Pancreas (tissue), 10 donors: ENCODE results near the gene DOCK3. TPM values are rescaled to one million over a fixed set of nuclear protein-coding genes. Genes with fewer than 3 reads are reported as not detected.

Source experiments
- ATAC-seq, 4 donors: fragments of 200-7000 bp; cut with Tn5 transposase; one replicate each; pipeline versions ENCODE4 v1.8.0 to v1.9.1; 2020; ENCODE audit warnings: mild to moderate bottlenecking in 4 of 4, moderate library complexity in 4 of 4
- DNase-seq, 6 donors: peaks; one replicate each; pipeline ENCODE4 v3.0.0-alpha.2; 2020
- FAIRE-seq: peaks from 2 replicates; lab custom pipeline; 2012; peaks lifted over from hg19 to GRCh38; lab: Jason Lieb, UNC
- H3K27ac ChIP-seq, 4 donors: fragments of 200-600 bp; sonication (generic); 1 replicate in 3 of 4; 2 replicates in 1 of 4; pipeline versions ENCODE4 v1.5.0 to v1.8.0; 2020
- H3K27me3 ChIP-seq, 4 donors: fragments of 200-600 bp; one replicate each; pipeline ENCODE4 v1.8.0; 2021
- H3K36me3 ChIP-seq, 3 donors: fragments of 200-600 bp; sonication (generic) in 1 of 3; one replicate each; pipeline versions ENCODE4 v1.5.0 to v1.8.0; 2020 to 2021
- H3K4me1 ChIP-seq, 3 donors: fragments of 200-600 bp; one replicate each; pipeline ENCODE4 v1.8.0; 2021
- H3K4me3 ChIP-seq, 4 donors: fragments of 200-600 bp; sonication (generic) in 2 of 4; one replicate each; pipeline versions ENCODE4 v1.5.0 to v1.8.0; 2020 to 2021
- H3K9me3 ChIP-seq, 4 donors: fragments of 200-600 bp; one replicate each; pipeline ENCODE4 v1.8.0; 2021
- WGBS, 2 donors: extraction: QIAGEN DNeasy Blood & Tissue Kit; methylation state at CpG; one replicate each; pipeline ENCODE4 v1.1.7; 2013; 5-methylcytosine and 5-hydroxymethylcytosine counted together
- intact Hi-C, 3 donors: fragments of 100-400 bp; cut with DNase I; formaldehyde crosslinking; loops; one replicate each; pipeline versions ENCODE4 v1.11.1 to v1.14.2; 2022
- polyA plus RNA-seq, 2 donors: library from polyadenylated mRNA; stranded (reverse); fragments of 200-250 nt; gene quantifications; one replicate each; pipeline ENCODE4 v1.2.3, GENCODE V29; 2013
- total RNA-seq, 6 donors: library from RNA; stranded (reverse); fragmentation: NEBNext Ultra II Directional in 4 of 6; extraction: Animal tissue kit (Norgen Biotek cat#: 25700) in 4 of 6; gene quantifications; one replicate each; pipeline versions ENCODE4 v1.2.1 to v1.2.4, GENCODE V29; 2021 to 2023
- TF ChIP-seq, protein P1 (sequence below), 4 donors: fragments of 200-600 bp; sonication (generic) in 3 of 4; IDR thresholded peaks; one replicate each; pipeline versions ENCODE4 v1.5.0 to v1.8.0; 2021; ENCODE audit warnings: antibody characterized with exemption in 4 of 4
- donor health status: healthy with polysubstance abuse.
- donor health status: DM: no; HTN: no; CAD: no; lungs with moderate emphysema.
- donor health status: DM: no; HTN: no; CAD: no.
- donor health status: control.
- donor health status: control.
- donor health status: Bipolar disorder and iron deficiency.
- donor health status: DM: yes; HTN: yes; CAD: no.
- donor health status: DM: no; HTN: no; CAD: no.
- donor health status: DM: no; HTN: no; CAD: no.
- donor health status: DM: yes; HTN: yes; CAD: no.

The DOCK3 gene
- total and polyA plus RNA-seq, 8 donors: 0.09 to 1.5 (median 0.36) TPM

DNA sequence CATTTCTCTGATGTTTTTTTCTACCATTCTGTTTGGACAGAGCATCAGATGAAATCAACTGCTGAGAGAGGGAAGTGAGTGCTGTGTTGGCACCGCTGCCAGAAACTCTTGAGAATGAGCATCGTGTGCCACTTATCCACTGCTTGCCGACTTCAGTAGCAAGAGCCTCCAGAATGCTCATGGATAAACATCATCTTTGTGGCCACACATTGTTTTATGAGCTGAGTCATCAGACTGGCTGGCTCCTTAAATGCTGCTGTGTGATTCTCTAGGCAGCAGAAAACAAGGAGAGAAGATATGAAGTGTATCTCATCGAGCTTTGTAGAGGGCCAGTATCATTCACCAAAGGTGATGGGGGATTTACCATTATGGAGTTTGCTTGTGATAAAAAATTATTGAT lies 3.4 kb upstream of the DOCK3 start:
- no peak for FAIRE-seq
- no peak for DNase-seq
- Histone ChIP-seq H3K9me3 (no peaks in the 10 kb centered on the region), H3K4me1 (no peaks in the 10 kb centered on the region), H3K36me3 (no peaks in the 10 kb centered on the region), H3K4me3 (no peak overlapping the region), H3K27me3 (peaks cover 0 to 6% (median 0%) of the 10 kb centered on the region in 4 donors), H3K27ac (no peak overlapping the region)
- intact Hi-C loops: no loop called here
- TF ChIP-seq, protein P1, sequence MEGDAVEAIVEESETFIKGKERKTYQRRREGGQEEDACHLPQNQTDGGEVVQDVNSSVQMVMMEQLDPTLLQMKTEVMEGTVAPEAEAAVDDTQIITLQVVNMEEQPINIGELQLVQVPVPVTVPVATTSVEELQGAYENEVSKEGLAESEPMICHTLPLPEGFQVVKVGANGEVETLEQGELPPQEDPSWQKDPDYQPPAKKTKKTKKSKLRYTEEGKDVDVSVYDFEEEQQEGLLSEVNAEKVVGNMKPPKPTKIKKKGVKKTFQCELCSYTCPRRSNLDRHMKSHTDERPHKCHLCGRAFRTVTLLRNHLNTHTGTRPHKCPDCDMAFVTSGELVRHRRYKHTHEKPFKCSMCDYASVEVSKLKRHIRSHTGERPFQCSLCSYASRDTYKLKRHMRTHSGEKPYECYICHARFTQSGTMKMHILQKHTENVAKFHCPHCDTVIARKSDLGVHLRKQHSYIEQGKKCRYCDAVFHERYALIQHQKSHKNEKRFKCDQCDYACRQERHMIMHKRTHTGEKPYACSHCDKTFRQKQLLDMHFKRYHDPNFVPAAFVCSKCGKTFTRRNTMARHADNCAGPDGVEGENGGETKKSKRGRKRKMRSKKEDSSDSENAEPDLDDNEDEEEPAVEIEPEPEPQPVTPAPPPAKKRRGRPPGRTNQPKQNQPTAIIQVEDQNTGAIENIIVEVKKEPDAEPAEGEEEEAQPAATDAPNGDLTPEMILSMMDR (IDR thresholded peaks at IDR 0.05): no peak
- 65 to 68% methylated on average over 4 of the region's 4 CpGs for WGBS, 2 donors
- no peak for ATAC-seq

DNA sequence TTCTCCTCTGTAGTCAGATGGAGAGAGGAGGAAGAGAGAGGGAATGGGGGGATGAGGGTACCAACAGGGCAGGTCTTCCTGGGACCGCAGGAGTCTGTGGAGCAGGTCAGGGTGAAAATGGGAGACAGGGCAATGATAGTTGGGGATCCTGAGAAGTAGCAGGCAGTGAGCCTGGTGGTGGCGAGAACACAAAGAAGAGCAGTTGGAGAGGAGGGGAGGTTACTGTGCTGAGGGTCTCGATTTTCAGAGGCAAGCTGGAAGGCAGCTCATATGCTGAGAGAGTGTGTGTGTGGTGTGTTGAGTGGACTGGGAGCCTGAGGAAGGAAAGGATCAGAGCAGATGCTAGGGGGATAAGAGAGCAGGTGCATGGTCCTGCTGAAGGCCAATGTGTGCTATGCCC lies 2.1 kb upstream of the DOCK3 start:
- ATAC-seq (no peak), FAIRE-seq (no peak), DNase-seq (no peak)
- intact Hi-C loops: no loop called here
- peaks cover 0 to 17% (median 7%) of the 10 kb centered on the region in 4 donors for H3K27me3 ChIP-seq
- H3K9me3 ChIP-seq: no peaks in the 10 kb centered on the region
- H3K27ac ChIP-seq: no peak overlapping the region
- H3K36me3 ChIP-seq: no peaks in the 10 kb centered on the region
- no peaks in the 10 kb centered on the region for H3K4me1 ChIP-seq
- H3K4me3 ChIP-seq: no peak overlapping the region
- TF ChIP-seq, protein P1 (IDR thresholded peaks at IDR 0.05): no peak
- WGBS, 2 donors: 76 to 82% methylated on average over 3 of the region's 3 CpGs

DNA sequence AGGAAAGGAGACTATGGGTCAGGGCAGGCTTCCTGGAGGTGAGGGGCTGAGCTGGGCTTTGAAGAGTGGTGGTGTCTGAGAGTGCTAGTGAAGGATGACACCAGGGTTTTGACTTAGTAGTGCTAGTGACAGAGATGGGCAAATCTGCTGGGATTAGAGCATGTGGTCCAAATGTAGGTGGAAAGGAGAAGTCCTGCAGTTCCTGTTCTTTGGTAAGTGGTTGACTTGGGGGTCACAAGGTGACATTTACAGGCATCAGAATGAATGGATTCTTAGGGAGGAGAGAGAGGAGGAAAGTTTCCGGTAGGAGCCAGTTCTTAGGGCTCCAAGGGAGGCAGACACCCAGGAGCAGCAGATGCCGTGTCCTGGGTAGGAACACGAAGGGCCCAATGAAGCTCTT lies 796 bp upstream of the DOCK3 start:
- TF ChIP-seq, protein P1 (IDR thresholded peaks at IDR 0.05): no peak
- DNase-seq (no peak), ATAC-seq (no peak), FAIRE-seq (no peak)
- no peaks in the 10 kb centered on the region for H3K9me3 ChIP-seq
- intact Hi-C loops: no loop called here
- H3K4me3 ChIP-seq: no peak overlapping the region
- WGBS, 2 donors: 48 to 53% methylated on average over 3 of the region's 3 CpGs
- H3K36me3 ChIP-seq: no peaks in the 10 kb centered on the region
- H3K4me1 ChIP-seq: no peaks in the 10 kb centered on the region
- H3K27ac ChIP-seq: no peak overlapping the region
- peaks cover 0 to 29% (median 10%) of the 10 kb centered on the region in 4 donors for H3K27me3 ChIP-seq

DNA sequence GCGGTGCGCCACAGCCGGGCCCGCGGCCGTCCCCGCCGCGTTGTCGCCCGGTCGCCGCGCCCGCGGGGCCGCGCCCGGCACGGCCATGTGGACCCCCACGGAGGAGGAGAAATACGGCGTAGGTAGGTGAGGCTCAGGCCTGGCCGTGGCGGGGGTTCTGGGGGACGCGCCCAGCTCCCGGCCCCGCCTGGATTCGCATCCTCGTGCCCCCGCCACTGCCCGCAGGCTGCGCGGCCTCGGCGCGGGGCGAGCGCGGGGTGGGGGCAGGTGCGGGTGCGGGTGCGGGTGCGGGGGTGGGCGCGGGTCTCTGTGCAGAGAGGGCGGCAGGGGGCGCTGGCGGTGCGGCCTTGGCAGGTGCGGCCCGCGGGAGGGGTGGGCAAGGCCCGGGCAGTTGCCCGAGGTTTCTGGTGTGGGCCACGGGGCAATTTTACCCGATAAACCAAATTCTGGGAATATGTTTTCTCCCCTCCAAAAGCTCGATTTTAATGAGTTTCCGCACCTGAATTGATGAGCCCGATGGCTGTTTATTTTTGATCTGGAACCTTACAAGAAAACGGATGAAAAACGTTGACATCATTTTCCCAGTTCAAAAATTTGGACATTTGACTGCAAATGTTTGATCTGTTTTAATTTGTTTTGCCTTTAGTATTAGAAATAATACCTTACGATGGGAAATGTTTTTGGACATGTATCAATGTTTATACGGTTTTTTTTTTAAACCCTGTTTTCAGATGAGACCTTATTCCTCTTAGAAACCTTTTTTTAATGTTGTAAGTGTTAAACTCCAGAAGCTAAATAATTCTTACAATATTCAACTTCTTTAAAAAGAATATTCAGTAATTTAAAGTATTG lies 678 bp downstream of the DOCK3 start:
- H3K4me3 ChIP-seq: peak overlapping the region in 3 of 4 donors; percentile 24 to 42 (median 39)
- peak in 5 of 6 donors; percentile 11 to 78 (median 45) for DNase-seq
- WGBS, 2 donors: 3 to 4% methylated on average over 42 to 65 of the region's 65 CpGs
- H3K4me1 ChIP-seq: no peaks in the 10 kb centered on the region
- ATAC-seq: peak in 3 of 4 donors; percentile 68 to 72 (median 69)
- TF ChIP-seq, protein P1 (IDR thresholded peaks at IDR 0.05): peak in 1 of 4 donors; percentile 11
- H3K27ac ChIP-seq: no peak overlapping the region
- no peak for FAIRE-seq
- peaks cover 0 to 40% (median 10%) of the 10 kb centered on the region in 4 donors for H3K27me3 ChIP-seq
- no peaks in the 10 kb centered on the region for H3K9me3 ChIP-seq
- intact Hi-C loops: no loop called here
- H3K36me3 ChIP-seq: no peaks in the 10 kb centered on the region
